HTERT RPE-1 (cell line): ENCODE measurements around the gene GSK3A.
"Not testable (repeated sequence)": the region's sequence is repeated elsewhere in the genome, so short reads cannot be mapped to it uniquely, and the experiment has no call there.

Experiments
- in situ Hi-C: fragments of 300-500 bp; cut with MboI; formaldehyde crosslinking; loops from 4 replicates; pipeline ENCODE4 v1.14.3; 2020; ENCODE audit warnings: low sequenced_read_pairs

The GSK3A gene

DNA sequence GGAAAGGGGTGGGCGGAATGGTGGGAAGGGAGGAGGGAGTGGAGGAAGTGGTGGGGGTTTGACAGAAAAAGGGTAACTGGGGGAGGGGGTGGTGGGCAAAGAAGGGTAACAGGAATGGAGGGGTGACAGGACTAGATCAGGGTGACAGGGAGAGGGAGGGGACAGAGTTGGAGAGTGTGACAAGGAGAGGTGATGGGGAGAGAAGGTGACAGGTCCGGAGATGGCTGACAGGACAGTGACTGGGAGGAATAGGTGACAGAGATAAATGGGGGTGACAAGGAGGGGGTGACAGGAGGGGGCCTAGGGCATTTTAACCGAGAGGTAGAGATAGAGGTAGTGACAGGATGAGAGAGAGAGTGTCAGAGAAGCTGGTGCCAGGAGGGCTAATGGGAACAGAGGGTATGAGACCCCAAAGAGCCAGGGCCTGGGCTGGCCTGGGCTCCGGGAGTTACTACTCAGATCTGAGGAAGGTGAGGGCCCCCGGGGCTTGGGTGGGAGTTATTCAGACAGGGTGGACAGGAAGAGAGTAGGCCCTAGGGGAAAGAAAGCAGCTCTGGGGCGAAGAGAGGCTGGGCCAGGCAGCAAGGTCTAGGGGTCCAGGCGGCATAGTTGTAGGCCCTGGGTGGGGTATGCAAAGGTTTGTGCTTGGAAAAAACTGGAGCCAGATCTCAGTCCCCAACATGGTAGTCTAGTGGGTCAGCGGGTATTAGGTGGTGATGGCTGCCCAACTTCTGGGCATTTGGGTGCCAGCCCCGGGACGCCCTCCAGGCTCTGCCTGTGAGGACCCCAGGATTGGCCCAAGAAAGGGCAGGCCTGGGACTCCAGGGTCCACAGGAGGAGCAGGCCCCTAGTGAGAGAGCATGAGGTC lies 27.3 kb upstream of the GSK3A start:
- in situ Hi-C loops: no loop called here

DNA sequence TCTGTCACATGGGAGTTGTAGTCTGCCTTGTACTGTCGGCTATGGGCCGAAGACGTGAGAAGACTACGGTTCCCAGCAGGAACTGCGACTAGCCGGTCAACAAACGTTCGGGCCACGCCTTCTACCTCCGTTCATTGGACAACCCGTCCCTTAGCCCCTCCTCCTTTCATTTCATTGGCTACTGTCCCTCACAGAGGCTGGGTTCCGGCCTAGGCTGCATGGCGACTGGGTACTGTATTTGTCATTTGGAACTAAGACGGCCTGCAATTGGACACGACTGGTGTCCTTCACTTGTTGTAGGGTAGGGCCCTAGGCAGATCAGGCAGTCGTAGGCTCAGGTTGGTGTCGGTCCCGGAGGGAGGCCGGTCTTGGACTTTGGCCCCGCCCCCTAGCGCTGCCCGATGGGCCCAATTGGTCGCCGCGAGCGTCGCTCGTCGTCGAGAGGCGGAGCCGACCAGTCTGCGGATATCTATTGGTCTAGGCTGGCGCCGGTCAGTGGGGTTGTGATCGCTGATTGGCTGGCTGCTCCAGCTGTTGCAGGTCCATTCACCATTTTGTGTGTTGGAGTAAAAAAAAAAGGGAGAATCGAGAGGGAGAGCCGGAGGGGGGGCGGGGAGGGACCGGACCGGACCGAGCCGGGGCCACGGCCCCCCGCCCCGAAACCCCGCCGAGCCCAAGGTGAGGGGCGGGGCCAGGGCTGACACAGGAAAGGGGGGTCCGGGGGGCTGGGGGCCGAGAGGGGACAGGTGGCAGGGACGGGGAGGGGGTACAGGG lies 26.5 kb upstream of the GSK3A start, which contains the start of gene CIC:
Gene CIC, plus strand, starts transcription at position 549 of the 774 bp plus-strand sequence. CDS start 2,532 bp downstream, outside the sequence.
- in situ Hi-C loops: no loop called here

- in situ Hi-C loops: no loop called here
Observed at GRCh38 chr19:42268142-42268703, 25.8 kb upstream of the GSK3A start.

DNA sequence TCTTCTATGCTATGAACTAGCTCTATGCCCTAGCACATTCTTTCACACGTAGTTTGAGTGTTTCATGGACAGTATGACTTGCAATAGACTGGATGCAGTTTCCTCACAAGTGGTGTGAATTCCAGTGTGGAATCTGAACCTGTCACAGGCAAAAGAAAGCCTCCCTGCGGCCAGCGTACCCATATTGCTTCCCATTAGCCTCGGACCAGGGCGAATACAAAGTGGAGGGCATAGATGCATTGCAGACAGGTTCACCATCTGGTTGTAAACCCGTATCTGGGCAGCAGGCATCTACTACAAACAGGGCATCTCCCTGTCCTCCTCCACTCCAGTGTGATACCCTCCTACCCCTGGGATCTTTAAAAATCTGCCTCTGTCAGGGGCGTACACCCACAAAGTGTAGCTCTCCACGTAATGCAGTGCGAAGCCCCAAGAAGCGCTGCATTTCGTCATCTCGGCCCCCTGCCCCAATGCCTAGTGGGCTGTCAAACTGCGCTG lies 25.3 kb upstream of the GSK3A start:
- in situ Hi-C loops: no loop called here

- in situ Hi-C loops: not testable (repeated sequence)
Observed at GRCh38 chr19:42266928-42267603, 24.7 kb upstream of the GSK3A start.

GRCh38 chr19:42266105-42266504 lies 23.7 kb upstream of the GSK3A start:
- in situ Hi-C loops: not testable (repeated sequence)

DNA sequence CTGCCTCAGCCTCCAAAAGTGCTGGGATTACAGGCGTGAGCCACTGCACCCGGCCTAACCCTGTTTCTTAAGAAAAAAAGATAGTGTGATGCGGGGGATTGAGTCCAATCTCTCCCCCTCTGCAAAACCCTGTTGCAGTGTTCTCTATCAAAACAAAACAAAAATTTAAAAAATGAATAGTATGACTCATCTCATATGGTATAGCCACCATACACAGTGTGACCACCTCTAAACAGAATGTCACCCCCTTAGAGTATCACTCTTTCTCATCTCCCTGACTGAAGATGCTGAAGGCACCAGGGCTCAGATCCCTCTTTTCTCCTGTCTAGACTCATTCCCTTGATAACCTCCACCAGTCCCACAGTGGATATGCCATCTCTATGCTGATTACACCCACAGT lies 19.4 kb upstream of the GSK3A start:
- in situ Hi-C loops: no loop called here

DNA sequence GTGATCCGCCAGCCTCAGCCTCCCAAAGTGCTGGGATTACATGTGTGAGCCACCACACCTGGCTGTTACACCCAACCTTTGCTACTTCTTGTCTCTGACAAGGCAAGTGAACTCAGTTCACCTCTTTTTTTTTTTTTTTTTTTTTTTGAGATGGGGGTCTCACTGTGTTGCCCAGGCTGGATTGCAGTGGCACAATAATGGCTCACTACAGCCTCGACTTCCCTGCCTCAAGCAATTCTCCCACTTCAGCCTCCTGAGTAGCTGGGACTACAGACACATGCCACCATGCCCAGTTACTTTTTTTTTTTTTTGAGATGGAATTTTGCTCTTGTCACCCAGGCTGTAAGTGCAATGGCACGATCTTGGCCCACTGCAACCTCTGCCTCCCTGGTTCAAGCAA lies 15.4 kb upstream of the GSK3A start:
- in situ Hi-C loops: not testable (repeated sequence)

GRCh38 chr19:42255766-42256745 lies 13.7 kb upstream of the GSK3A start:
- in situ Hi-C loops: no loop called here

DNA sequence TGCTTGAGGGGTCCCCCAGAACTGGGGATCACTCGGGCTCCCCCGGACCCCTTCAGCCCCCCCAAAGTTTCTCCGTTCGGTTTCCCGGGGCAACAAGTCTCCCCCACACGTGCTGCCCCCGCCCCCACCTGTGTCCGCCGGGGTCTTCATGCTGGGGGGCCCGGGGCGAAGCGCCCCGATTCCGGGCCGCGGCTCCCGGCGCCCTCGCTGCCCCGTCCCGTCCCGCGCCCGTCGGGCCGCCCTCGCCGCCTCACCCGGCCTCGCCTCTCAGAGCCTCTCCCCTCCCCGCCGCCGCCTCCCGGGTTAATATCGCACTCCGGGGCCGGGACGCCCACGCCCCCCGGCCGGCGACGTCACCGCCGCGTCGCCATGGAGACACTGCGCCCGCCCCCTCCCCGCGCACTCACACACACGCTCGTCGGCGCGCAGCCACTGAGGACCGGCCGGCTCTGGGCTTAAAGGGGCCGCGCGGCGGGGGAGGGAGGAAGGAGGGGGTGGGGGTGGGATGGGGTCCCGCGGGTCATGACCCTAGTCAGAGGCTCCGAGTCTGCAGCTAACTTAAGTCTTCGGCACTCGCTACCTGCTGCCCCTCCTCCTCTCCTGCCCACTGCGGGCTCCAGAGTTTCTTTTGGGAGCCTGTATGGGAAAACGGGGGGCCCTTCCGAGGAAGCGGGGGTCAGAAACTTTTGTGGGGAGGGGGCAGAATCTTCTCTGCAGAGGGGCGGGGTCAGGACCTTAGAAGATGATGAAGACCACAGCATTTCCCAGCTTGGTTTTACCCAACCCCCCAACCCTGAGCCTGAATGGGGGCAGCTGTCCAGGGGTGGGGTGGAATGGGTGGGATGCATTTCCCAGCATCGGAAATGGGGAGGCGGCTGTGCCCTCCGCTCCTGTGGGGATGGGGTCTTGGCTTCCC lies 12.7 kb upstream of the GSK3A start, which contains the start of gene ERF:
Gene ERF, minus strand, starts transcription at position 279 of the 916 bp plus-strand sequence. Its CDS starts 129 bp downstream, at position 150.
- in situ Hi-C loops: no loop called here

DNA sequence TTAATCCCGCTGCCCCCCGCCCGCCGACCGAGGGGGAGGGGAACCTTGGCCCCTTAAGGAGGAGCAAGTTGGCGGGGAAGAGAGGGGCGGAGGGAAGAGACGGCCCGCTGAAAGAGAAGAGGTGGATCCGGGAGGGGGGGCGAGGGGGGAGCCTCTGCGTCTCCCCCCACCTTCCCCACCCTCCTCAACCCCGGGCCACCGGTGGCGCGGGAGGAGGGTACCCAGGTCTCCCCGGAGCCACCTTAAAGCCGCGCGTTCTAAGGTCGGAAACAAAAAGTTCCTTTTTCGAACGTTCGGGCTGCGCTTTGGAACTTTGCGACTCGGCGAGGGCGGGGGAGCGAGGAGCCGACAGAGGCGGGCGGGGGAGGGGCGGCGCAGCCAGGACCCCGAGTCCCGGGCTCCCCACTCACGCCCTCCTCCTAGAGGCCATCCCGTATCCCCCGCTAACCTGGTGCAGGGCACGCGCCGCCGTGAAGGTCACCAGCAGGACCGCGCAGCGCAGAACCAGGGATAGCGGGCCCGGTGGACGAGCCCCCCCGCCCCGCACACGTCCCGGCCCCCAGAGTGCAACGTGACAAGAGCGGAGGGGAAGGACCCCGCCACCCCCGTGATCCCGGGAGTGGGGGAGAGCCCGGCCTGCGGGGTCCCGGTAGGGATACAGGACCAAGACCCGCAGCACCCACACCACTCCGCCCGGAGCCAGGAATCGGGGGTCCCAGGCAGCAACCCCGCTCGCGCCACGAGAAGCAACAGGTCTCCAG lies 11.9 kb upstream of the GSK3A start:
- in situ Hi-C loops: no loop called here

GRCh38 chr19:42253245-42254088 lies 11.1 kb upstream of the GSK3A start:
- in situ Hi-C loops: no loop called here

DNA sequence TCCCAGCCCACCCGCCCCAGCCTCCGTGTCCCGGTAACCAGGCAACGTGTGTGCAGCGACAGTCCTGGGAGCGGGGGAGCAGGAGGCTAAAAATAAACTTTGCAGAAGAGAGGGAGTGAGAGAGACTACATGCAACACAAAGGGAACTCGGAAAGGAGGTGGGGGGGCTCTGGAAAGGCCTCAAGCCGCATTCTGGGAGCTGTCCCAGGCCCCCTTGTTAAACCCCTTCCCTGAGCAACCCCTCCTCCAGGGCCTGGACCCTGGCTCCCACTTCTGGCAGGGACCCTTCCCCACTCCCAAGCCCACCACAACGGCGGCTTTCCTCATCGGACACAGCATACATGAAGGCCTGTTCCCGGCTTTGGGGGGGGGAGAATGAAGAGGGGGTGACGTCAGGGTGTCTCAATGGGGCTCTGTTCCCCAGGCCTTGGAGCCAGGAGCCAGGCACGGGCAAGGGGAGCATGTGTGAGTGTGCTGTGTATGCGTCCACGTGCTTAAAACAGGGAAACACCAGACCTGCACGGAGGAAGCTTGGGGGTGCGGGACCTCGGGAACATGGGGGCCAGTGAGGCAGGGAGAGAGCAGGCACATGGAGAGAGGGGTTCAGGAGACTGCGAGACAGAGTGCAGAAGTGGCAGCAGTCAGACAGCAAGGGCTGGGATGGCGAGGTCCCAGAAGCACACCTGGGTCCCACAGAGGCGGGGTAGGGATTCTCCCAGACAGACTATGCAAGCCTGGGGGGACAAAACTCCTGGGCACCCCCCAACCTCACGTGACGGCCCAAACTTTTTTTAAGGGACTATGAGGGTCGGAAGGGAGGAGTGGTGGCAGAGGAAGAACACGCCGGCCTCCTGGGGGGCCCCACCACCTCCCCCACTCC lies 10.2 kb upstream of the GSK3A start:
- in situ Hi-C loops: no loop called here

DNA sequence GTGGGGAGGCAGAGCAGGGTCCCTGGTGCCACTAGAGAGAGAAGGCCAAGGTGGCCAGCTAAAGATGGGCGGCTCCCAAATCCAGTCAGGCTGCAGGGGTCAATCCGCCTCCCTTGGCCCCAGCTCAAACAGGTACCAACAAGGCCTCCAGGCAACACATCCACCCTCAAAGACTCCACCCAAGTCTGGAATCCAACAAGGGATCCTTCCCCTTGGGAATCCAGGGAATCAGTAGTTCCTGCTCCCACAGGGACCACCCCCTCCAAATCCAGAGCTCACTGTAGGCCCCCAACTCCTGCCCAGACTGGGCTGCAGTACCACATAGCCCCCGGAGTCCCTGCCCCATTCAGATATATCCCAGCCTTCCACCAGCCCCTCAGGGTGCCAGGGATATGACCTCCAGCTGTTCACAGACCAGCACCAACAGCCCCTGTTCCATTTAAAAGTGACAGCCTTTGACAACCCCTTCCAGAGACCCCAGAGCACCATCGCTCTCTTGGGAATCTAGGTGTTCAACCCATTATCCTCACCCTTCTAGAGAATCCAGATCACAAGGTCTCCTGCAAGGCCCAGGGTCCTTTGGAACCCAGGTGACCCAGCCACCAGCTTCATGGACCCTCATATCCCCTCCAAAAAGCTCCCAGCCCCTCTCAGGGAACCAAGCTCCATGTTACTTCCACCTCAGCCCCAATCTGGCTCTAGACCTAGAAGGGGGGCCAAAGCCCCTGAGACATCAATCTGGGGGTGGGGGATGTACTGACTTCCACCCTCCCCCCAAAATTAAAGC lies 9.4 kb upstream of the GSK3A start:
- in situ Hi-C loops: no loop called here
